Measurements from ENCODE around the gene SIDT1. TPM values are rescaled to one million over a fixed set of nuclear protein-coding genes. Genes with fewer than 3 reads are reported as not detected.

SIDT1 gene
- 1.4 and 3.7 TPM in 2 replicates for total RNA-seq

DNA sequence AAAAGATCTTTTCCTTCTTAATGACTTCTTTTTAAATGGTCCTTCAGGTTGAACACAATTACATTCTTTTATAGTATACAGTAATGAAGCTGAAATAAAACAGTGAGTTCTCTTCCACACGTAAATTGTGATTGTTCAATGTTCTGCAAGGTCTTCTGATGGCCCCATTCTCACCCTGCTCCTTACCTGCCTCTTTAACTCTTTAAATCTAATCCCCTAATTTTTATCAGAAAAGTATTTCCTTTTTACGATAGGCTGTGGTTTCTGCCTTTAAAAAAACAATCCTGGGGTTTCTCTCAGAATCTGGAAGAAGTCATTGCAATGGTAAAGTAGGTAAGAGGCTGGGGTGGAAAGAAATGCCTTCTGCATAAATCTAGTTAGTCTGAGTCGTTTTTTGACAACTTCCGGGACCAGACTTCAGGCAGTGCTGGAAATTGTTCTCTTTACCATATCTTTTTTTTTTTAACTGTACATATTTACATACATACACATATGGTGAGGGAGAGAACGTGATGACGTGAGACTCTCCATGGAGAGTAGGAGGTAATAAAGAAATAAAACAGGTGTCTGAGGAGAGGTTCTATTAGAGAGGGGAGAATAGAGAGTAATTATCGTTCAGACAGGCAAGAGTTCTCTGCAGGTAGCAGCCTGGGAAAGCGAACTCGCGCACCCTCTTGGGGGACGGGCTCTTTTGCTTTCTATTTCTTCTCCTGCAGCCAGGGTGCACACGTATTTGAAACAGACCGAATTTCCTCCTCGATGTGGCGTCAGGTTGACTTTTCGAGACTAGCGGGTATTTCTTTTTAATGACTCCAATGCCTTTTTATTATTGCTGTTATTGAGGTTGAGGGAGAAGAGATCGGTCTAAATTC, at the start of gene SIDT1:
Gene SIDT1 (plus strand): TSS at position 730 of the 872 bp plus-strand sequence. CDS start 467 bp downstream, outside the sequence.

Other genes with a start within 250 kb of the SIDT1 start
- 1.3 and 1.4 TPM in 2 replicates for gene CFAP44, start 91.1 kb upstream of the SIDT1 start, total RNA-seq
- 12.9 and 26.7 TPM in 2 replicates for gene SPICE1, start 17.4 kb upstream of the SIDT1 start, total RNA-seq
- 3.5 and 9.0 TPM in 2 replicates for gene USF3, start 164.1 kb downstream of the SIDT1 start, total RNA-seq
- 186 and 192 TPM in 2 replicates for gene NAA50, start 213.7 kb downstream of the SIDT1 start, total RNA-seq
- 60.2 and 61.9 TPM in 2 replicates for gene ATP6V1A, start 214.5 kb downstream of the SIDT1 start, total RNA-seq